ENCODE data around the gene MCF2L.

Gene MCF2L

DNA sequence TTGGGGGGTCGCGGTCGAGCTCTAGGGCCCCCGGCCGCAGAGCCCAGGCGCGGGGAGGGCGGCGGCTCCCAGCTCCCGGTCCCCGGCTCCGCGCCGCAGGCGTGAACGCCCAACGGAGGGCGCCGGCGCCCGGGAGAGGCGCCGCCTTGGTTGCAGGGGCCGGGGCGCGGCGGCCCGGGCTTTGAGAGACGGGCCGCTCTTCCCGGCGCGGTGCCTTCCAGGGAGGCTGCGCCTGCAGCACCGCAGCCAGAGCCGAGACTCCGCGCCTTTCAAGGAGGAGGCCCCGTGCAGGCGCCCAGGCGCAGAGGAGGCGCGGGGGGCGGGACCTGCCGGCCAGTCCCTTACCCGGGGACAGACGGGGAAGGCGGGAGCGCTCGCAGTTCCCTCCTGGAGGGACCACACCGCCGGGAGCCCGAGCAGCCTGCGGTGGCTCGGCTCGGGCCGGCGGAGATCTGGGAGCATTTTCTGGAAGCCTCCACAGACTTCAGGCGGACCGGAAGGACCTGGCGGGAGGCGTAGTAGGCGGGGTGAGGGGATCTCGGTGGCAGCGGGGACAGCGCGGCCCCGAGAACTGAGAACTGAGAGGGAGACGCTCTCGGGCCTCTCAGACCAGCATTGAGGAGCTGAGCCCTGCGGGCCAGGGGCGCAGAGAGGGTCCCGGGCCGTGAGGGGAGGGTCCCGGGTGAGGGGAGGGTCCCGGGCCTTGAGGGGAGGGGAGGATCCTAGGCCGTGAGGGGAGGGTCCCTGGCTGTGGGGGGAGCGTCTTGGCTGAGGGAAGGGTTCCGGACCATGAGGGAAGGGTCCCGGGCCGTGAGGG lies 25.5 kb upstream of the MCF2L start:
- DNase-seq (ENCODE audit: low read depth in 2 of 2) = no peak

DNA sequence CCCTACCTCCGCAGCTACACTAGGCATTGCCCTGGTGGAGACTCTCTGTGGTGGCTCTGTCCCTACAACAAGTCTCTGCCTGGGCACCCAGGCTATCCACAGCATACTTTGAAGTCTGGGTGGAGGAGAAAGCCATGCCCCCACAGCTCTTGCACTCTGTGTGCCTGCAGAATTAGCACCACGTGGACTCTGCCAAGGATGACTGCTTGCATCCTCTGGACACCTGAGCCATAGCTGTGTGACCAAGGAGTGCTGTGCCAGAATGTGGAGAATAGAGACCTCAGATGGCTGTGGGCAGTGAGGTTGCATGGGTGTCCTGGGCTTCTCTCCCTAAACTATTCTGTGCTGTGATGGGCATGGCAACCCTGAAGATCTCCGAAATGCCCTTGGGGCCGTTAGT lies 21.2 kb upstream of the MCF2L start:
- DNase-seq (ENCODE audit: low read depth in 2 of 2) = no peak

DNA sequence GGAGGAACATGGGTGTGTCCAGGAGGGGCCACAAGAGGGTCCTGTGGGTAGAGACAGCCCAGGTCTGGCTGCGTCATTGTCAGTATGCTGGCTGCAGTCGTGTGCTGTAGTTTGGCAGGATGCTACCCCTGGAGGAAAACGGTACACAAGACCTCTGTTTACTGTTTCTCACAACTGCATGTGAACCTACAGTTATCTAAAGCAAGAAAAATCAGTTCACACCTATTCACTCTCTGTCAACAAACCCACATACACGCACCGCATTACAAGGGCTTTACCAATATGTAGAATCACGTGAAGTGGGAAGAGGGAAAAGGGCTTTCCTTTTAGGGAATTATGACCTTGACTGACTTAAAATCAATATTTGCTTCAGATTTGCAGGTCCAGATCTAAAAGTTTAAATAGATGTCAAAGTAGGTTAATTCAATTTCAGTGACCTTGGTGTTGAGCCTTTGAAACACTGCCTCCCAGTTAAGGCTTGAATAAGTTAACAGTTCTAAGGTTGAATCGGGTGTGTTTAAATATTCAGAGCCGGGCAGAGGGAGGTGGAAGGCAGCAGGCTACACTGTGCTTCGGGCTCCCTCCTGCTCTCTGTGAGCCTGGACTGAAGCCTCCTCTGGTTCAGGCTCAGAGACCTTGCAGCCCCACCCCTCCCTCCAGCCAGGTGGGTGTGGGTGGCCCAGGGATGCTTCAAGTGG lies 17.2 kb upstream of the MCF2L start:
- DNase-seq (ENCODE audit: low read depth in 2 of 2) = no peak

DNA sequence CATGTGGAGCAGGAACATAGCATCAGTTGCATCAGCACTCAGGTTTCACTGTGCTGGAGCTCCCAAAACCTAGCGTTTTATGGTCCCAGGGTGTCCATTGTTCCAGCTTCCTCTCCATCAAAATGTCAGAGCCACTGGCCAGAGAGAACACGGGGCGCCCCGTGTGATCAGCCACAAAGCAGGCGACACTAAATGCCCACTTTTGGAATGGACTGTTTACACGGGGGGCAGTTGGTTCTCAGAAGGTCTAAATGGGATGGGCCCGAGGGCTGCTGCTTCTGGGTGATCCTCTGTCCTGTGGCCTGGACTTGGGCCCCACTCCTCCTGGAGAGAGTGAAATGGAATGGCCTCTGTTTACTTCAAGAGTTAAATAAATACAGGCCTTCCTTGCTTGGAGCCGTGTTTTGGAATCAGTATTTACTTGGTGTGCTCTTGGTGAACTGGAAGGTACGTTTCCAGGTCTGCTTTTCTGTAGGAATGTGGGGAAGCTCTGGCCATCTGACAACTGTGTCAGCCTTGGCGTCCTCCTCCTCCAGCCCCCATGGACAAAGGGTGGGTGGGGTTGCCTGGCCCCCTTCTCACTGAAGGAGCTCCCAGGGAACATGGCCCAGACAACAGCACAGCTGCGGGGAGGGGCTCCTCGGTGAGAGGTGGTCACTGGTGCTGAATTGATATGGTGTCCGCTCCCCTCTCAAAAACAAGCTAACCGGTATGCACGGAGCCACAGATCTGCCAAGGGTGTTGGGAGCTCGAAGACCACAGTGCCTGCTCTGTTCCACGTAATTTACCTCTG lies 16.1 kb upstream of the MCF2L start:
- no peak for DNase-seq (ENCODE audit: low read depth in 2 of 2)

DNA sequence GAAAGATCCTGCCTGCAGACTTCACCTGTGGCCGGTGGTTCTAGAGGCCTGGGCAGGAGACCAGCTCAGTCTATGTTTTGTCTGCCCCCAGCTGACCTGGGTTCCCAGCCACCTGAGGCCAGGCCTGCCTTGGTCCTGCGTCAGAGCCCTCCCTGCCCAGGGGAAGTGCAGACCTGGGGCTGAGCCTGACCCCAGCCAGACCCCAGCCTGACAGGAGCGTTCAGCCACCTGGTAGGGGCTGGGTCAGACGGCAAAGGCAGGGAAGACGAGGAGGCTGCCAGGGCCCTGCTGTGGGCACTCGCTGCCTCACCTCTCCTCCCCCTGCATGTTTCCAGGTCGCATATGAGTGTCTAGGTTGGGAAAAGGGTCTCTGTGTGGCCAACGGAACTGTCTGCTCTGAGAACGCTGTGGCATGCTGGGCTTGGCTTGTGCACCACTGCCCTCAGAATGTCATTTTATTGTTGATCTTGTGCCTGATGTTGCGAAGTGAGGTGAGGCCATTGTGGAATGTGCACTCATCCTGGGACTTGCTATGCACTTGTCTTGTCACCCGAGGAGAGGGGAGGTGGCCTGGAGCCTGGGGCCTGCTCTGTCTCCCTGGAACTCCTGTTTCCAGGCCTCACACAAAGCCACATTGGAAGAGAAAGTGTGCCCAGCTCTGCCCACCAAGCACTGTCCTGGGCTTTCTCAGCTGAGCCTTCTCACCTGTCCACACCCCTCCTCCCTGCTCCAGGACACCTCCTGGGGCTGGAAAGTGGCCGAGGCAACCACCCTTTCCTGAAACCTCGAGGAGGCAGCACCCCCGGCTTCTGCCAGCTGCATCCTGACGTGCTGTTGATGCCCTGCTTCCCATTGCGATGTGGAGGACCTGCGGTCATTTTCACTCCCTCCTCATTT lies 15.2 kb upstream of the MCF2L start:
- no peak for DNase-seq (ENCODE audit: low read depth in 2 of 2)

DNA sequence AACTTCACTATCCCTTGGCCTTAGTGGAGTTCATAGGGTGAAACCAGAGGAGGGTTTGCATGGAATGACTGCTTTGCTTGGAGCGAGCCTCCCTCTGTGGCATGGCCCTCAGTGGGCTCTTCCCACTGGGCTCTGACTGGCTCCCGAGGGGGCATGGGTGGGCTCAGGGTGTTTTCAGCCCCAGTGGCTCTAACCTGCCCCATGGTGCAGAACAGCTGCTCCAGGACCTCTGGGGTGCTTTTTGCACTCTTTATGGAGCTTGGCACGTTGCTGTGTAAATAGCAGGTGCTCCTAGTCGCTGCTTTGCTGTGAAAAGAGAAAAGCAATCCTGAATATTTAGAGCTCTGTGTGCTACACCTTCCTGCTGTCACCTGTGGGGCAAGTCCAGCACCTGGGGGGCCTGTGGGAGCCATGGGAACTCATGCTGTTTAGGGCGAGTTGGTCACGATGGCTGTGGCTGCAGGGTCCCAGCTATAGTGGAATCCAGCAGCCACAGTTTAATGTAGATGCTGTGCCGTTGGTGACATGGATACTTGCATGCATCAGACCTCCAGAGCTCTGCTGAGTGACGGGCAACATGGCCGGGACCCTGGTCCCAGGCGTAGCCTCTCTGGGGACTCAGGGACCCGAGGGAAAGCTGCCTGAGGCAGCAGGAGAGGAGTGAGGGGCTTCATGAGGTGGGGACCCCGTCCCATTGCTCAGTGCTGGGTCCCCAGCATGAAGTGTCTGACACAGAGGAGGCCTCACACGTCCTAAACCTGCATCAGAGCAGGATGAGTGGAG lies 14.3 kb upstream of the MCF2L start:
- no peak for DNase-seq (ENCODE audit: low read depth in 2 of 2)

DNA sequence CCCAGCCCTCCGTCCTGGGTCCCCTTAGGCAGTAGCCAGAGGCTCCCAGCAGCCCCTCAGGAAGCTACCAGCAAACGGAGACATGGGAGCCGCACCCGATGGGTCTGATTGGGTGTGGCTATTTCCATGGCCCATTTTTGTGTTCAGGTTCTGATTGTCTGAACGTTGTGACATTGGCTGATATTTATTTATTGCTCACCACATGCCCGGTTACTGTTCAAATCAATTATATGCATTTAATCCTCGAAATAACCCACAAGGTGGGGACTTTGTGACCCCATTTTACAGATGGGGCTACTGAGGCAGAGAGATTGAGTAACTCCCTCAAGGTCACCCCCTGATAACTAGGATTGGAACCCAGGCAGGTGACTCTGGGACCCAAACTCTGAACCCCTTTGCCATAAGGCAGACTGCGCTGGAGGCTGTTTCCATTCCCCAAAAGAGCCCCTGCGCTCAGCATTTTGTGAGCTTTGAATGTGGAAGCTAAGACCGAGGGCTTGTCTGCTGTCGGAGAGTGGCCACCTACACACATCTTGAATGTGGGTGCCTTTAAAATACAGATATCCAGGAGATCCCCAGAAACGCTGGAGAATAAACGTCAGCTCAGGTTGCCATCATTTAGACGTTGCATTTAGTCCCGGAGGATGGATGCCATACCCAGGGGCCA lies 13.6 kb upstream of the MCF2L start:
- DNase-seq (ENCODE audit: low read depth in 2 of 2) = no peak

DNA sequence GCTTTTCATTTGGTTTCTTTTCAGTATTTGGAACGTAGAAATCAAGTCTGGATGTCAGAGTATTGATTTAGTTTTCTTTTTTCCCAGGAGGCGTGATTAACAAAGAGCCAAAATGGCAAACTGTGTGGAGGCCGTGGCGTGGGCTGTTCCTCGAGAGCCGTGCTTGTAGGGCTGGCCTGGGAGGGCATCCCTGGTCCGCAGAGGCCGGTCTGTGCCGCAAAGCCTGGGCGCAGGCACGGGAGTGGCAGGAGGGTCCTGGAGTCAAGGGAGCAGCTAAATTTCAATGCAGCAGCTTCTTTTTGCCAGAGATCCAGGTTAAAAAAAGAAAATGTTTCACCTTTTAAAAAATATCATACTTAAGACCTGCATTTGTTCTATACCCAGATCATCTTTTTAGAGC lies 13.1 kb upstream of the MCF2L start:
- no peak for DNase-seq (ENCODE audit: low read depth in 2 of 2)

DNA sequence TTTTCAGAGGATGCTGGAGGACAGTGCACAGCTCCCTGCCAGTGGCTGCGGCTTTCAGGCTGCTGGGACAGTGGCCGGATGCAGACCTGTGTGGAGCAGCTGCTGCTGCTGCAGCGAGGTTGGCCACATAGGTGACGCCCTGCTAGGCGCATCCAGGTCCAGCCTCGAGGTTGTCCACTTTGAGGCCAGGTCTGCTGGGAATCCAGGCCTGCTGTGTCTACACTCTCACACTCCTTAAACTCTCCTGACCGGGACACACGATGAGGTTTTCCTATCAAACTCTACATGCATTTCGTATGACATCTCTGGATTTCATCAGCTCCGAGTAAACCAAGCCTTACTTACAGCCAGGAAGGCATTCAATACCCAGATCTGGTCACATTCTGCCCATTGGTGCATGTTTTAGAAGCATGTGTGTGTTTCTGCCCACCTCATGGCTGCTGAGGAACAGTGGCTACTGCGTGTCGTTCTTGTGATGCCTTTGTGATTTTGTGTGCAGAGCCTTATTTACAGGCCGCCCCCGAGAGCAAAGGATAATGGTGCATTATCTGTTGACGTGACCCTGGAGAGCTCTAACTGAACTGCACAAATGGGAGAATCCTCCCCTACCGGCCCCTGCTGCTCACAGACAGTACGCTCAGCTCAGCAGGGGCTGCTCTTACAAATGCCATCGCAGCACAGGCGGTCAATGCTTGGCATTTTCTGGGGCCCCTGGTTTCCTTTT lies 12.3 kb upstream of the MCF2L start:
- DNase-seq (ENCODE audit: low read depth in 2 of 2) = no peak

DNA sequence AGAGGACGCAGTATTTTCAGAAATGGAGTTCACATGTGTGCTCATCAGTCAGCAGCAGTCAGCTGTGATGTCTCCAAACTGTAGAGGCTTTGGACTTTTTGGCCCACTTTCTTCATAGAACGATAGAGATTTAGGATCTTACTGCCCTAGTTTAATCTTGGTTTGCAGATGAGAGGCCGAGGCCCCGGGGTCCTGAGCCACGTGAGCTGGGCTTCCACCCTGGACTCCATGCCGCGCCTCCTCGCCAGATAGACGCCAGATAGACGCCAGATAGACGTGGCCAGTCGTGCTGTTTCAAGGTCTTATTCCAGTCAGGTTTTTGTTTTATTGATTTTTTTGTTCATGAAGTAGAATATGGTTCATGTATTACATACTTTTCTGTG lies 11.7 kb upstream of the MCF2L start:
- DNase-seq (ENCODE audit: low read depth in 2 of 2) = no peak

DNA sequence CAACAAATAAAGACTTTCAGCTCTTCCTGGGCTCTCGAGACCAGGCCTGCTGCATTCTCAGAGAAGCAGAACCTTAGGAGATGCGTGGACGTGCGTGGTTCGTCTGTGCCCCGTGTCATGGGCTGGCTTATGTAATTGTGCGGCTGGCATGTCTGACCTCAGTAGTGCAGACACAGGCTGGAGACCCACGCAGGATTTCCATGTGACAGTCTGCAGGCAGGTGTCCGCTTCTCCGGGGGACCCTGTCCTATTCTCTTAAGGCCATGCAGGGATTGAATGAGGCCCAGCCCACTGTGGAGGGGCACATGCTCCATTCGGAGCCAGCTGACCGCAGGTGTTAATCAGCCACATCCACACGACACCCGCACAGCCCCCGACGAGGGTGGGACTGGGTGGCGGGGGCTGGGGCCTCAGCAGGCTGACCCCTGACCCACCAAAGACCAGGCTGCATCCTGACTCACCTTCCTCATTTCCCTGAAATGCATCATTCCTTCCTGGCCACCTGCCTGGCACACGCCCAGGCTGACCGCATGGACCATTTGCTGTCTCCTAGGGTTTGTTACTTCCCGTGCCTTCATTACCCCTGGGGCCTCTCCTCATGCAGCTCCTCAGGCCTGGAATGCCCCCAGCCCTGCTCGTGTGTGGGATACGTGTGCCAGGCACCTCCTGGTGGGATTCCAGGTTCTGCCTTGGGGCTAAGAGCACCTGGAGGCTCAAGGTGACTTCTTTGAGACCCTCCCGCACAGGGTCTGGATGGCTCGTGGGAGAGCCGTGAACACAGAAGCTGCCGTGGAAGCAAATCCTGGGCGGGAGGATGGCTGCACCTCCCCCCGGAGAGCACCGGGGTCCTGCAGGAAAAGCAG lies 10.7 kb upstream of the MCF2L start:
- no peak for DNase-seq (ENCODE audit: low read depth in 2 of 2)

DNA sequence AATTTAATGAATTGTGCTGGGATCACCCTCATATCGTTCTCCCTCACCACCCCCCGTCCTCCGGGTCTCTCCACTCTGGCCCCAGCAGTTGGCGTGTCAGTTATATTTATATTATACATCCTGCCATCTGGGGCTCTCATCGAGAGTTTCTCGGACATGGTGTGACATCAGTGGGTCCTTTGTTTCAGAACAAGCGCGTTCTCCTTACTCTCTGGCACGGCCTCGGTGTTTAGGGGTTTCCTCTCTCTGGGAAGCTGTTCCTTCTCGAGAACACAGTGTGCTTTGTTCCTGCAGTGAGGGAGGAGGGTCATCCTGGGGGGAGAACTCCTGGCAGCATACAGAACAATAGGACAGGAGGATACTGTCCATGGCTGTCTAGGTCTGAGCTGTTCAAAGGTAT lies 9.8 kb upstream of the MCF2L start:
- no peak for DNase-seq (ENCODE audit: low read depth in 2 of 2)

DNA sequence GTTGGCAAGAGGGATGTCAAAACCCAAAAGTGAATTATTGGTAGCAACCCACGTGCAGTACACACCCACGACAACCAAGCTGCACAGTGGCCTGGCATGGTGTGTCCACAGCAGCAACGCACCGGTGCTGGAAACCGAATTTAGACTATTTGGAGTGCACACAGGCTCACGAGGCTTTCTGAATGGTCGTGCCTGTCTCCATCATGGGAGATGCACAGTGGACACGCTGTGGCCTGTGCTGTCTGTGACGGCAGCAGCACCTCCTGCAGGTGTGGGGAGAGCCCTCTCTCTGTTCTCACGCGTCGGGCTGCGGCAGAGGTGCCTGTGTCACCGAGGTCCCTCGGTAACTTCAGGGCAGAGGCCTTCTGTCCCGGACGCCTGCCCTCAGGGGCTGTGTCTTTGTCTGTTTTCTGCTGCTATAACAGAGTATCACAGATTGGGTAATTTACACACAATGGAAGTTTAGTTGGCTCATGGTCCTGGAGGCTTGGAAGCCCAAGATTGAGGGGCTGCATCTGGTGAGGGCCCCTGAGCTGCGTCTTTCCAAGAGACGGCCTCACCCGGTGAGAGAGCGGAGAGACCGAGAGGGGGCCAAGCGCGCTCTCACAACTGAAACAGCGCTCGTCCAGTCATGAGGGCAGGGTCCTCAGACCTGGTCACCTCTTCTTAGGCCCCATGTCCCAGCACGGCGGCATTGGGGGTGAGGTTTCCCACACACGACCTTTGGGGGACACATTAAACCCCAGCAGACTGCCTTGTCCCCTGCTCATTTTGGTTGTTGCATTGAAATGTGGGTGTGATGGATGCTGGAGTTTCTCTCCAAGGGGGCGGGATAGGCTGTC lies 9.1 kb upstream of the MCF2L start:
- no peak for DNase-seq (ENCODE audit: low read depth in 2 of 2)

DNA sequence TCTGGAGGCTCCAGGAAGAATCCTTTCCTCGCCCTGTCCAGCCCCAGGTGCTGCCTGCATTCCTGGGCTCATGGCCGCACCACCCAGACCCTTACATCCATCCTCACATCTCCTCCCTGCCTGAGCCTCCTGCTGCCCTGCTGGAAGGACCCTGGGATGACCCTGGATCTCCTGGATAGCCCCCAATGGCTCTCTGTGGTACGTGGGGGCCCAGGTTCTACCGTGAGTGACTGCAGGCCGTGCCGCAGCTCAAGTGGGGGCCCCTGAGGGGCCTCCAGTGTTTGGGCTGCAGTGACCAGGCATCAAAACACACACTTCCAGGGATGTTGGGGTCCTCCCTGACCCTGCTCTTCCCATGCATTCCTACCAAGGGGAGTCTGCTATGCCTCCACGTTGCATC lies 8.3 kb upstream of the MCF2L start:
- DNase-seq (ENCODE audit: low read depth in 2 of 2) = no peak

DNA sequence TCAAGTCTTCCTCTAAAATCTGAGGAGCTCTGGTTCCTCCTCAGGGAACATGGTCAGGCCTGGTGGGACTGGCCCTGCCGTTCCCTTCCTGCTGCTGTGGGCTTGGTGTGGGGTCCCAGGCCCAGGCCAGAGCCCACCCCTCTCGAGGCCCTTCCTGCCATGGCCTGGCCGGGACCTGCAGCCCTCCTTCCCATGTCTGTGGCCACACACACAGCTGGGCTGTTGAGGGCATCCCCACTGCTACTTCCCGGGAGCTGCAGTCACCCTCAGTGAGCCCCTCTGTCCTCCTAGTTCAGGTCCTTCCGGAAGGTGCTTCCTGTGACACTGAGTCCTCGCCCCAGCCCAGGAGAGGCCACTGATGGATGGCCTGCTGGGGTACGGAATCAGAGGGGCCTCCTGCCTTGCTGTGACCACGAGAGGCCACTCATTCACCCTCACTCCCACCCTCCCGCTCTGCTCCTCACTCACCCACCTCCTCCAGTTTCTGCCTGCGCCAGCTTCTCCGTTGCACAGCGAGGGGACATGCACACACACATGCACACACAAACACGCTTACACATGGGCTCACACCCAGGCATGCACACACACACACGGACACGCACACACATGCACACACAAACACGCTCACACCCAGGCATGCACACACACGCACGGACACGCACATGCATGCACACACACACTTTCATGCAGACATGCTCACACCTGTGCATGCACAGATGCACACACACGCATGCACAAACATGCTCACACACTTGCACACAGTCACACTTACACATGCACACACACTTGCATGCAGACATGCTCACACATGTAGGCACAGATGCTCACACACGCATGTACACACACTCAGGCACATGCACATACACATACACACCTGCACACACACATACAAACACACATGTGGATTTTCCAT lies 7.3 kb upstream of the MCF2L start:
- no peak for DNase-seq (ENCODE audit: low read depth in 2 of 2)

DNA sequence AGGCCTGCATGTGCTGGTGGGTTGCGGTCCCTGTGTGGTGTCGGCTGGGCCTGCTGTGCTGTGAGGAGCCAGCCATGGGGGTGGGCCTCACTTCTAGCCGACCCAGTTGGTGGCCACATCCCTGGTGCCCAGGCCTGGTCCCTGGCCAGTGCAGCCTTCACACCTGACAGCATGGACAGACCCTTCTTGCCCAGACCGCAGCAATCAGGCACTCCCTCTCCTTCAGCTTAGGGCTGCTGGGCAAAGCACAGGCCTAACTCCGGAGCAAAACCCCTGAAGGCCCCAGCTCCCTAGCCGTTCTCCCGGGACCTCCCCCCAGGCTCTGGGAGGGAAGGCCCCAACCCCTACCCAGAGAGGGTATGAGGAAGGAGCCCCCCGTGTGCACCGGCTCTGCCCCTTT lies 6.6 kb upstream of the MCF2L start:
- no peak for DNase-seq (ENCODE audit: low read depth in 2 of 2)
